Measurements from ENCODE around the gene KEAP1.
A peak's percentile ranks its signal among the peaks of the same experiment; 100 is the strongest.
"Not testable (repeated sequence)": the region's sequence is repeated elsewhere in the genome, so short reads cannot be mapped to it uniquely, and the experiment has no call there.

KEAP1 gene

DNA sequence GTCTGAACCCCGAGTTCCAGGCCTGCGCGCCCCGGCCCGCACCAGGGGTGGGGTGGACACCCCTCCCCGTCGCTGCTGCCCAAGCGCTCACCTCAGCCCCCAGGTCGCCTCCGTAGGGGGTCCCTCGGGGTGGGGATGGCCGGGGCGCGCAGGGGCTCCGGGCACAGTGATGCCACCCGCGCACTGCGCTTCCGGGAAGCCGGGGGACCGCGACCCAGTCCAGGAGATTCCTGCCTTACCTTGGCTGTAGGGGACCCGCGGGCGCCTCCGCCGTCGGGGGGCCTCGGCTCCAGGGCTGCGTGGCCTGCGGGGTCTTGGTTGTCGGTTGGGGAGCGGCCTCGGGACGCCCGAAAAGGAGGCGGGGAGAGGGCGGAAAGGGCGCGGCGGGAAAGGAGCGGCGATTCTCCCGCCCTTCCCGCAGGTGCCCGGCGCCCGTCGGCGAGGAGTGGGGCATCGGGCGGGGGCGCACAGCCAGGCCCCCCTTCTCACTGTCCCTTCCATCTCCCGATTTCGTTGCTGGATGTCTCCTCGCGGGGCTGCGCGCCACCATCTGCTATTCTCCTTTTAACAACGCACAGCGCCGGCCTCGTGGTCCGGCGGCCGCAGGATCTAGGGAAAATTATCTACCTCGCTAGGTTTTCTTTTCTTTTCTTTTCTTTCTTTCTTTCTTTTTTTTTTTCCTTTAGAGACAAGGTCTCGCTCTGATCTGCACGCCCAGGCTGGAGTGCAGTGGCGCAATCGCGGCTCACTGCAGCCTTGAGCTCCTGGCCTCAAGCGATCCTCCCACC, at the start of gene KEAP1:
KEAP1 (minus strand) TSS at position 355 of the 788 bp plus-strand sequence. CDS start 3,323 bp downstream, outside the sequence.
- TF ChIP-seq, protein P1, sequence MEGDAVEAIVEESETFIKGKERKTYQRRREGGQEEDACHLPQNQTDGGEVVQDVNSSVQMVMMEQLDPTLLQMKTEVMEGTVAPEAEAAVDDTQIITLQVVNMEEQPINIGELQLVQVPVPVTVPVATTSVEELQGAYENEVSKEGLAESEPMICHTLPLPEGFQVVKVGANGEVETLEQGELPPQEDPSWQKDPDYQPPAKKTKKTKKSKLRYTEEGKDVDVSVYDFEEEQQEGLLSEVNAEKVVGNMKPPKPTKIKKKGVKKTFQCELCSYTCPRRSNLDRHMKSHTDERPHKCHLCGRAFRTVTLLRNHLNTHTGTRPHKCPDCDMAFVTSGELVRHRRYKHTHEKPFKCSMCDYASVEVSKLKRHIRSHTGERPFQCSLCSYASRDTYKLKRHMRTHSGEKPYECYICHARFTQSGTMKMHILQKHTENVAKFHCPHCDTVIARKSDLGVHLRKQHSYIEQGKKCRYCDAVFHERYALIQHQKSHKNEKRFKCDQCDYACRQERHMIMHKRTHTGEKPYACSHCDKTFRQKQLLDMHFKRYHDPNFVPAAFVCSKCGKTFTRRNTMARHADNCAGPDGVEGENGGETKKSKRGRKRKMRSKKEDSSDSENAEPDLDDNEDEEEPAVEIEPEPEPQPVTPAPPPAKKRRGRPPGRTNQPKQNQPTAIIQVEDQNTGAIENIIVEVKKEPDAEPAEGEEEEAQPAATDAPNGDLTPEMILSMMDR (IDR thresholded peaks at IDR 0.05; ENCODE audit: insufficient read depth, low read depth, low read length, missing control alignments): no peak
- DNase-seq (ENCODE audit: low read depth): peak; percentile 22
- peak within 1 kb of the TSS; percentile 89 for H3K4me3 ChIP-seq (ENCODE audit: low read length)

DNA sequence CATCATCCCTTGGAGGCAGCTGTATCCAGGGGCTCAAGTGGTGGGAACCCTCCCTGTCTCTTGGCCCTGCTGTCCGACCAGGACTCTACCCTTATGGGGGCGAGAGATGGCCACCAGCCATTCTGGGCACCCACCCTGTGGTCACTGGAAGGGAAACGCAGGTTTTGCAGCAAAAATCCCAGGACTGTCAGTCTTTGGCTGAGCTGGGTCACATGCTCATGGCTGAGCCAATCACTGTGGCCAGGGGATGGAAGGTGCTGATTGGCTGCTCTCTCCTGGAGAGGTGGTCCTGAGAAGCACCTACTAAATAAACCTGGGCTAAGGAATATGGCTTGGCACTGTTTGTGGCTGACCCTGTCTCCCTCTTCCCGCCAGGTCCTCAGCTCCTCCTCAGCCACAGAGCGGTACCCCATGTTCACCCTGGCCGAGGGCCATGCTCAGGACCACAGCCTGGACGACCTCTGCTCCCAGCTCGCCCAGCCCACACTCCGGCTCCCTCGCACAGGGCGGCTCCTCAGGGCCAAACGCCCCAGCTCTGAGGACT, 49.4 kb upstream of the KEAP1 start:
- H3K4me3 ChIP-seq (ENCODE audit: low read length): no peak overlapping the region
- TF ChIP-seq, protein P1 (IDR thresholded peaks at IDR 0.05; ENCODE audit: insufficient read depth, low read depth, low read length, missing control alignments): no peak
- no peak for DNase-seq (ENCODE audit: low read depth)

DNA sequence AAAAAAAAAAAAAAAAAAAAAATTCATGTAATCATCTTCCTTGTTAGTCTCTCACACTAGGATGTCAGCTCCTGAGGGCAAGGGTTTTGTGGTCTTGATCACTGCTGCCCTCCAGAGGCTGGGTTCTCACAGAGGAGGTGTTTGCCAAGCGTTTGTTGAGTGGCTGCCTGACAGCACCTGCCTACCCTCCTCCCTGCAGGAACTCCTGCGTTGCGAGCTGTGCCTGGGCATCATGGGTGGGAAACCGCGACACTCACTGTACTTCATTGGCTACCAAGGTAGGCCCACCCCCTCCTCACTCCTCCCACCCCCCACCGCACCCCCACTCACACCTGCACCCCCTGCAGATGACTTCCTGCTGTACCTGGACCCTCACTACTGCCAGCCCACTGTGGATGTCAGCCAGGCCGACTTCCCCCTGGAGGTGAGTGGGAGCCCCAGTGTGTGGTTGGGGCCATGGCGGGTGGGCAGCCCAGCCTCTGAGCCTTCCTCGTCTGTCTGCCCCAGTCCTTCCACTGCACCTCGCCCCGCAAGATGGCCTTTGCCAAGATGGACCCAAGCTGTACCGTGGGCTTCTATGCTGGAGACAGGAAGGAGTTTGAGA, 48.6 kb upstream of the KEAP1 start:
- no peak overlapping the region for H3K4me3 ChIP-seq (ENCODE audit: low read length)
- DNase-seq (ENCODE audit: low read depth): peak; percentile 81
- TF ChIP-seq, protein P1 (IDR thresholded peaks at IDR 0.05; ENCODE audit: insufficient read depth, low read depth, low read length, missing control alignments): peak; percentile 53

DNA sequence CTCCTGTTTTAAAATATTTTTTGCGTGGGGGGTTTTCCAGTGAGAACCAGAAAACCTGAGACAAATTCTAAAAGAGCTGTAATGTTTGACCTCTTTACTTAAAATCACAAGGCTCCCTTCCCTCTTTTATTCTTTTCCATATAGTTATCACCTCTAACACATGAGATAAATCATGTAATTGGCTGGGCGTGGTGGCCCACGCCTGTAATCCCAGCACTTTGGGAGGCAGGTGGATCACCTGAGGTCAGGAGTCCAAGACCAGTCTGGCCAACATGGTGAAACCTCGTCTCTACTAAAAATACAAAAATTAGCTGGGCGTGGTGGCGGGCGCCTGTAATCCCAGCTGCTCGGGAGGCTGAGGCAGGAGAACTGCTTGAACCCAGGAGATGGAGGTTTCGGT, 47.9 kb upstream of the KEAP1 start:
- H3K4me3 ChIP-seq (ENCODE audit: low read length); DNase-seq (ENCODE audit: low read depth): not testable (repeated sequence)

DNA sequence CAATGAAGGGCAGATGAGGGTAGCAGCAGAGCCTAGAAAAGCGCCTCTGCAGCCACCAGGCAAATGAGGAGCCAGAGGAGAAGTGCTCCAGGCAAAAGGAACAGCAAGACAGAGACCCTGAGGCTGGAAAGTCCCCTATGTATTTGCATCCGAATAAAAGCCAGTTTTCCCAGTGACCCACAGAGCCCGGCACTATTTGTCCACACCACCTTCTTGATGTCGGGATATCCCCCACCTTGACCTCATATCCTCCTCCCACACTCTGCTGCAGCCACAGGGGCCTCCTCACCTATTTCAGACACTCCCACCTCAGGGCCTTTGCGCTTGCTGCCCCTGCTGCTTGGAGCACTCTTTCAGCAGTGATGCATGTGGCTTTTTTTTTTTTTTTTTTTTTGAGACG, 47.2 kb upstream of the KEAP1 start:
- DNase-seq (ENCODE audit: low read depth): no peak
- TF ChIP-seq, protein P1 (IDR thresholded peaks at IDR 0.05; ENCODE audit: insufficient read depth, low read depth, low read length, missing control alignments): no peak
- H3K4me3 ChIP-seq (ENCODE audit: low read length): no peak overlapping the region

DNA sequence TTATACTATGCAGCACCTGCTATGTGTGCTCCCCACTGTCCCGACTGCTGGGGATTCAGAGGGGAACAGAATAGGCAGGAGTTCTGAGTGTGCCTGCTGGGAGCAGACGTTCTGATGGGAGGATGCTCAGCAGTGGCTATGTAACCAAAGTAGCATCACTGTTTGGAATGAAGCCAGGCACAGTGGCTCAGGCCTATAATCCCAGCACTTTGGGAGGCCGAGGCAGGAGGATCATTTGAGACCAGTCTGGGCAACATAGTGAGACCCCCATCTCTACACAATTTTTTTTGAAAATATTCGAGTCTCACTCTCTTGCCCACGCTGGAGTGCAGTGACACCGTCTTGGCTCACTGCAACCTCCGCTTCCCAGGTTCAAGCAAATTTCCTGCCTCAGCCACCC, 46.6 kb upstream of the KEAP1 start:
- TF ChIP-seq, protein P1 (IDR thresholded peaks at IDR 0.05; ENCODE audit: insufficient read depth, low read depth, low read length, missing control alignments): no peak
- H3K4me3 ChIP-seq (ENCODE audit: low read length): no peak overlapping the region
- DNase-seq (ENCODE audit: low read depth): no peak

DNA sequence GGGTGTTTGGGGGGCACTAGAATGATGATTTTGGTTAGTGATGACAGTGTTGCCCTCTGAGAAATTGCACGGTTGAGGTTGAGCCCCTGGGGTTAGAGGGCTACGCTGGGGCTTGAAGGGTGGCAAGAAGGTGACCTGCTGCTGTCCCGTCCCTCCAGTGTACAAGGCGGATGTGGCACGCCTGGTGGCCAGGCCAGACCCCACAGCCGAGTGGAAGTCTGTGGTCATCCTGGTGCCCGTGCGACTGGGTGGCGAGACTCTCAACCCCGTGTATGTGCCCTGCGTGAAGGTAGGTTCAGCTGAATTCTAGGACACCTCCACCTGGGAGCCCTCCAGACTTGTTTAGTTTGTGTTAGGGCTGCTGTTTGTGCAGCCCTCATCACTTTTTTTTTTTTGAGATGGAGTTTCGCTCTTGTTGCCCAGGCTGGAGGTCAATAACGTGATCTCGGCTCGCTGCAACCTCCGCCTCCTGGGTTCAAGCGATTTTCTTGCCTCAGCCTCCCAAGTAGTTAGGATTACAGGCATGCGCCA, 45.7 kb upstream of the KEAP1 start:
- DNase-seq (ENCODE audit: low read depth): no peak
- TF ChIP-seq, protein P1 (IDR thresholded peaks at IDR 0.05; ENCODE audit: insufficient read depth, low read depth, low read length, missing control alignments): no peak
- H3K4me3 ChIP-seq (ENCODE audit: low read length): no peak overlapping the region

Data from epithelial cell of esophagus (primary cell).